HTR-8/SVneo (cell line): ENCODE data around the gene UPK3A.
"Not testable (repeated sequence)": the region's sequence is repeated elsewhere in the genome, so short reads cannot be mapped to it uniquely, and the experiment has no call there.

Experiments
- DNase-seq: peaks from one replicate; pipeline ENCODE4 v3.0.0; 2011; ENCODE audit warnings: low spot score, mixed read lengths; ENCODE audit not compliant: insufficient read length
- FAIRE-seq: peaks from 2 replicates; lab custom pipeline; 2011; peaks lifted over from hg19 to GRCh38; lab: Jason Lieb, UNC

UPK3A gene

DNA sequence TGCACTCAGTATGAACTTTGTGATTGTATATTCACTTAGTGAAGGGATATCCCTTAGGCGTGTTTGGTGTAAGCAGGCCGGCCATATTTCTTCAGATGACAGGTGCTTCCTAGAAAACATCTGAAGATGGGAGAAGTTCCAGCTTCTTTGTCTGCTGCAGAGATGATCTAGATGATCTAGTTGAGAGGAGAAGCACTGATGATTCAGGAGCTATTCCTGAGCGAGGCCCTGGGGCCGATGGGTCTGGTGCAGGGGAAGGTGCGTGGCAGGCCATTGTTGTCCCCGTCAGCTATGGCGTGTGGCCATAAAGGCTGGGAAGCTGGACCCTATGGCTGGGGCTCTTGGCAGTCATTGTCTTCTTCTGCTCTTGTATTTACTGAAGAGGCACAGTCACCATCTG is 38.9 kb downstream of the UPK3A start:
- no peak for FAIRE-seq
- DNase-seq, result no peak

DNA sequence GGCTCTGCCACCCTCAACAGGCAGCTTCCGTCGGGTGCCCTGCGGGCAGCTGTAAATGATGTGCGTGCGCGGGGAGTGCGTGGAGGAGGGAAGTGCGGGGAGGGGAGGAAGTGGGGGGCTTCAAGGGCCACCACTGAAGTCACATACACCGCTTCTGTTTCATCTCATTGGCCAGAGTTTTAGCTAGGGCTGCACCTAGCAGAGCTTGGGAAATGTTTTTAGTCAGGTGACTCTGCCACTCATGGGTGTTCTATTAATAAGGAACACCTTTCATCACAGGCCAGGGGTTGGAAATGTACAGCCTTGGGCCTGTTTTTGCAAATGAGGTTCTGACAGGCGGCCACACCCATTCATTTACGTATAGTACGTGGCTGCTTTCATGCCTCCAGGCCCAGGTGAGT is 39.6 kb downstream of the UPK3A start:
- DNase-seq (no peak), FAIRE-seq (no peak)

- DNase-seq, FAIRE-seq: not testable (repeated sequence)
Observed at GRCh38 chr22:45328261-45328660, 43.5 kb downstream of the UPK3A start.

- DNase-seq (no peak), FAIRE-seq (no peak)
Observed at GRCh38 chr22:45328822-45329529, 44.2 kb downstream of the UPK3A start.

DNA sequence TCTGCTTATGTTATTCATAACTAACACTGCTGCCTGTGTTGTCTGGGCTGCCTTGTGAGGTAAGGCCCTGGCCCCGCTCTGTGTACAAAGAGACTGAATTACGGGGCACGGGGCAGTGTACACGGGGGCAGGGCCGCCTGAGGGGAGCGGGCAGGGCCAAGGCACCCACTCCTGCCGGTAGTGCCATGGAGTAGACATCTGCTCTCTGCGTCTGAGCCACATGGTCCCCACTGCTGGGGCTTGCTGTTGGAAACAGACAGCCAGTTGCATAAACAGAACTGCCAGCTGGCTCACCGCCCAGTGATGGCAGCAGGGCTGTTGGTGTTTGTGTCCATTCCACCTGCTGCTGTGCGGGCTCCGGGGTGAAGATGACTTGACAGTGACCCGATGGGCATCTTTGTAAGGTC is 44.8 kb downstream of the UPK3A start:
- FAIRE-seq, result no peak

DNA sequence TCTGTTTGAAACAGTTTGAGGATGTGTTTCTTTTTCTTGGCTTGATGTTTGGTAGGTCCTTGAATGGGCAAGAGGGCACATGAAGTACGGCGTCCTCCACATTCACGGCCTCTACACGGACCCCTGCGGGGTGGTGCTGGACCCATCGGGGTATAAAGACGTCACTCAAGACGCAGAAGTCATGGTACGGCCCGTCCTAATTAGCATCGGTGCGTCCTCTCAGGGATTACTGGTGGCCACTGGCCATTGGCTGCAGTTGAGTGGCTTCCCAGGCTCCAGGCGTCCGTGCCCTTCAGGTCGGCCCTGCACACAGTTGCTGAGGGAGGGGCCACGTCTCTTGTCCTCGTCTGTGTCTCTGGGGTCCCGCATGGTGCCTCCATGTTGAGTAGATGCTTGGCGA is 45.8 kb downstream of the UPK3A start:
- no peak for DNase-seq
- FAIRE-seq, result no peak

More for the DNA sequence above, 44.8 kb downstream of the UPK3A start:
- DNase-seq, result no peak

- no peak for FAIRE-seq
Observed at GRCh38 chr22:45331486-45331885, 46.7 kb downstream of the UPK3A start.

DNA sequence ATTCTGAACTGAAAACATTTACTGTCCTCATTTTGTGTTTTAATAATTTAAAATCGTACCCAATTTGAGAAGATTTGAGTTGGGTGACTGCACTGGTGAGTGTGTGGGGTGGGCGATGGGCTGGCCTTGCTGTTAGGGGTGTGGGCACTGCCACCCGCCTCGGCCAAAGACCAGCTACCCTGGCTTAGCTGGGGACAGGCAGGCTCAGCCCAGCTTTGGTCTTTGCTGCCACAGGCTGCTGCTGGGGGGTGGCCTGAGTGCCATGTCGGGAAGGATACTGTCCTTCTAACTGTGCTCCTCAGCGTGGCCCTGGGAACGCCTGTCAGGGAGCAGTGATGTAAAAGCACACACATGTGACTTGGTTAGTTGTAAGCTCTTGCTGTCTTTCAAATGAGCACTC is 47.3 kb downstream of the UPK3A start:
- no peak for DNase-seq
- FAIRE-seq, result no peak

More at GRCh38 chr22:45331486-45331885, 46.7 kb downstream of the UPK3A start:
- DNase-seq, result no peak

DNA sequence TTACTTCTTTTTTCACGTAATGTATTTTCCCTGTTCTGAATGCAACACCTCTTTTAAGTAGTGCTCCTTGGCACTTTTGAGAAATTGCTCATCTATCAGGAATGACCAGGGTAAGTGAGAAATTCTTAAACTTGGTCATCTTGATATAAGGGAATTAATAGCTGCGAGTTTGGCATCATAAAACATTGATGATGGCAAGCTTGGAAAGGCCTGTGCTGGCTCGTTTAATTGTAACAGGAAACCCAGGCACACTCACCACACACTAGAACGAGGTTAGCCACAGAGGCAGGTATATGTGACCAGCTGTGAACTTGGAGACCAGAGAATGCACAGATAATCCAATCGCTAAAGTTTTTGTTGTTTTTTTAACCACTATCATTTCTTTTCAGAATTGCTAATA is 49.3 kb downstream of the UPK3A start:
- DNase-seq, result no peak
- FAIRE-seq, result no peak

DNA sequence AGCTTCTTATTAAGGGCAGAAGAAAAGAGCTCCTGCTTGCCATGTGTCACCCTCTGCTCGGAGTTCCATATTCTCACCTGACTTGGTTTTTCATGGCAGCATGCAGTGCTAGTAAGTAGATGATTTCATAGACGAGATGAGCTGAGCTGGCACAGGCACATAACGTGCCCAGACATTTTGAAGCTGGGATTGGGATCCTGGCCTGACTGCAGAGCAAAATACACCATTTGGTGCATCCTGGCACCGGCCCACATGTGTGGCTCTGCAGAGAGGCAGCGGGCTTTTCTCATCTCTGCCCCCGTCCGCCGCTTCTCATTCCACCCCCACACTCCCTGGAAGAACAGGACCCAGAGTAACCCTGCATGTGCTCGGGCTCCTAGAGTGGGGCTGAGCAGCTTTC is 49.8 kb downstream of the UPK3A start:
- no peak for DNase-seq
- no peak for FAIRE-seq

- DNase-seq (no peak), FAIRE-seq (no peak)
Observed at GRCh38 chr22:45335021-45335818, 50.5 kb downstream of the UPK3A start.

DNA sequence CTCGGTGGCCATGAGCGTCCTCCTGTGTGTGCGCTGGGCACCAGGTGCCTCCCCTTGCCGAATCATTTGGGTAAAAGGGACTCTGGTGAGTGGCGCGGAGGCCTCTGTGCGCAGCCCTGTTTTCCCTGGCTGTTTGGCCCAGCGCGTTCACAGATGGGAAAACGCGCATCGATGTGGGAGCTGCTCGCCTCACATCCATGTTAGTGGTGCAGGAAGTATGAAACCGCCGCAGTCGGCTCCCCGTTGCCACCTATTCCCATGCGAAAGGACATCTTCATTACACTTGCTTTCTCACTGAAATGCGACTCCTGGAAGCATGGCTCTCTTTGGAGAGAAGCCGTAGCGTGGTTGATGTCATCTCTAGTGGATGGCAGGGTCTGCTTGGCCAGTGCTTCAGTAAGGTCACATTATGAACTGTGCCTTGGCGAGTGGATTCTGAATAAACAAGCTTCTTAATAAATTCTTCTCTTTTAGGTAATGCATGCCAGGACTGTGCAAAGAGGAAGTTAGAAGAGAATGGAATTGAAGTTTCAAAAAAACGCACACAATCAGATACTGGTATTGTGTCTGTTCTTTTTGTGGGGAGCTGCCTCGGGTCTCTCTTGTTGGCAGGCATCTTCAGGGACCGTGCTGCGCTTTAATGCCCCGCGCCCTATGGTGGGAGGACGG is 51.2 kb downstream of the UPK3A start:
- no peak for FAIRE-seq
- DNase-seq, result no peak

DNA sequence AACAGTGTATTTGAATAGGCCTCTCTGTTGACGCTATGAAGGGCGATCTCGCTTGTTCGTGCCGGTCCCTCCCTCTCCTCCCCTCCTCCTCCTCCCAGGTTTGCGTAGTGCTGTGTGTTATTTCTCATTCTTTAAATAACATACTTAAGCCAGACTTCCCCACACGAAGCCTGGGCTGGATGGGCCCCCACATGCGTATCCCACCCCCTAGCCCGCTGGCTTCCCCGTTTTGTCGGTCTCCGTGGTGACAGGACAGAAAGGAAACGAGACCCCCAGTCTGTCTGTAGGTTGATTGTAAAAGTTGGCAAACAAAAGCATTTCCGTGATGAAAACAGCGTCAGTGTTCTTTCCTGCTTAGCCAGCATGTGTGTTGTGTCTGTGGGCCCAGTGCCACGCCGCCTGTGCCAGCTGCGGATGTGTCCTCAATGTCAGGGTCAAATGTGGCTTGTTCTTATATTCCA is 52.3 kb downstream of the UPK3A start:
- FAIRE-seq, result no peak

DNA sequence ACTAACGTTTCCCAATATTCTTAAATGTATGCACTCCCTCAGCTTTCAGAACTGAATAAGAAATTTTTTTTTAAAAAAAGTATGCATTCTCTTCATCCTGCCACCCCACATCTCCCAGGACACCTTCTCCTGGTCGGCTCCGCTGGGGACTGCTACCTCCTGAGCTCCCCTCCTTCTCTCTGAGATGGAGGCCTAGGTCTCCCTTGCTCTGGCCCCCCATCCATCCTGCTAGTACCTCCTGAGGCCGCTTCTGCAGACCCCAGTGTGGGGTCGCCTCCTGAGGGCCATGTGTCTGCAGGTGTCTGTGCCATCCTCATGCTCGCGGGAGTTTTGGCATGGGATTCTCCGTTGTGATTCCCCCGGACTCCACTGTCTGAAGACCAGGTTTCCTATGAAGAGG is 52.8 kb downstream of the UPK3A start:
- no peak for FAIRE-seq
- no peak for DNase-seq

More for the DNA sequence above, 52.3 kb downstream of the UPK3A start:
- DNase-seq, result no peak

GRCh38 chr22:45338795-45339194 is 54.0 kb downstream of the UPK3A start:
- no peak for DNase-seq
- FAIRE-seq, result no peak

GRCh38 chr22:45340323-45340722 is 55.6 kb downstream of the UPK3A start:
- FAIRE-seq, result no peak
- no peak for DNase-seq

DNA sequence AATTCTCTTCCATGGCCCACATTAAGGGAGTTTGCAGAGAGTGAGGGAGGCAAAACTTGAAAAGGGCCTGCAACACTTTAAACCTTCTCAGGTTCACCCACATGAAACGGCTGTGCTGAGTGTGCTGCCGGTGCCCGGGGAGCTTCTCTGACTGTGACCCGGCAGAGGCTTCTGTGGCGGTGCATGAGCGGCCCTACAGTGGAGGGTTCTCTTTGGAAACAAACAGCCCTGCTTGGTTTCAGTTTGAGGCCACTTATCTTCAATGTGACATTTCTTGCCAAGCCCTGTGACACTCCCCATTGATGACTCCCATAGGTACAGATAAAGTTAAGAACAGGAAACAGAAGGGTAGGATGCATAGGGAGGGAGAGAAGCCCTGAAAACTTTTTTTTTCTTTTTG is 56.7 kb downstream of the UPK3A start:
- no peak for FAIRE-seq

GRCh38 chr22:45343143-45343542 is 58.4 kb downstream of the UPK3A start:
- FAIRE-seq (no peak), DNase-seq (no peak)

More for the DNA sequence above, 56.7 kb downstream of the UPK3A start:
- no peak for DNase-seq

DNA sequence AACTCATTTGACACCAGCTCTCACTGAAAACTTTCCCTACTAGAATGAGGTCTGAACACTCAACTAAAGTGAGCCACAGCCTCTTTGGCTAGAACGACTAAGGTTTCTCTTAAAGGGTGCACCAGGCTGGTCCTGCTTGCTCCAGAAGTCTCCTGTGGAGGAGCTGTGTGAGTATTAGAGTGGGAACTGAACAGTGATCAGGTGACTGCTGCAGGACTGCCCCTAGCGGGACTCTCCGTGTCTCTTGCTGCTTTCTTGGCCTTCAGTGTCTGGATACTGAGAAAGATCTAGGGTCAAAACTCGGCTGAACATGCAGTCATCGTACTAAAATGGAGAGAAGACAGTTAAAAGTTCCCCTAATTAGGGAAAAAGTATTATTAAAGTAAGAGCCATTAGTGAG is 59.6 kb downstream of the UPK3A start:
- DNase-seq (no peak), FAIRE-seq (no peak)
